ENCODE data around the gene CHN2. TPM values are rescaled to one million over a fixed set of nuclear protein-coding genes. Genes with fewer than 3 reads are reported as not detected.
A peak's percentile ranks its signal among the peaks of the same experiment; 100 is the strongest.

CHN2 gene
- total RNA-seq, 1 donor from 2014 or later = 36.1 TPM

DNA sequence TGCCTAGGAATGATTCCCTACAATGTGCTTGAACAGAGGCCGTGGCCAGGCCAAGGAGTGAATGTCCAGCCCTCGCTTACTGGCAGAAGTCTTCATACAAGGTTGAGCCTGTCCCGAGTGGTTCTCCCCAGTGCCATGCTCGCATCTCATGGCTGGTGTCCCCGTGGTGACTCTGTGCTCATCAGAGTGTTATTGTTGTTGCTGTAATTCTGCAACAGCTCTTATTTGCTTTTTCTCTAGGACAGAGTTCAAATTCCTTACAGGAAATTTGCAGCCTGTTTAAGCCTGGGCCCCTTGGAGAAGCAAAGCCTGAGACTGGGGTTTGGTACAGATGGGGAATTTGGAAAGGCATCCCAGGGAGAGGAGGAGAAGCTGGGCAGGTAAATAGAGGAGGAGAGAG lies 211.3 kb downstream of the CHN2 start:
- H3K36me3 ChIP-seq = peaks cover 6% of the 10 kb centered on the region
- no peak for DNase-seq
- H3K4me1 ChIP-seq = no peaks in the 10 kb centered on the region
- intact Hi-C loops (cut with micrococcal nuclease) = loop anchor here (5.0 to 10.0 kb wide), 2 partner anchors 221 to 484 kb away; no protein-coding TSS in a partner anchor
- no peaks in the 10 kb centered on the region for H3K27me3 ChIP-seq (ENCODE audit: low read depth)
- H3K9me3 ChIP-seq (replicated peaks) = no peaks in the 10 kb centered on the region
- no peak overlapping the region for H3K4me3 ChIP-seq
- H3K27ac ChIP-seq (replicated peaks) = no peak overlapping the region
- TF ChIP-seq, protein P1, sequence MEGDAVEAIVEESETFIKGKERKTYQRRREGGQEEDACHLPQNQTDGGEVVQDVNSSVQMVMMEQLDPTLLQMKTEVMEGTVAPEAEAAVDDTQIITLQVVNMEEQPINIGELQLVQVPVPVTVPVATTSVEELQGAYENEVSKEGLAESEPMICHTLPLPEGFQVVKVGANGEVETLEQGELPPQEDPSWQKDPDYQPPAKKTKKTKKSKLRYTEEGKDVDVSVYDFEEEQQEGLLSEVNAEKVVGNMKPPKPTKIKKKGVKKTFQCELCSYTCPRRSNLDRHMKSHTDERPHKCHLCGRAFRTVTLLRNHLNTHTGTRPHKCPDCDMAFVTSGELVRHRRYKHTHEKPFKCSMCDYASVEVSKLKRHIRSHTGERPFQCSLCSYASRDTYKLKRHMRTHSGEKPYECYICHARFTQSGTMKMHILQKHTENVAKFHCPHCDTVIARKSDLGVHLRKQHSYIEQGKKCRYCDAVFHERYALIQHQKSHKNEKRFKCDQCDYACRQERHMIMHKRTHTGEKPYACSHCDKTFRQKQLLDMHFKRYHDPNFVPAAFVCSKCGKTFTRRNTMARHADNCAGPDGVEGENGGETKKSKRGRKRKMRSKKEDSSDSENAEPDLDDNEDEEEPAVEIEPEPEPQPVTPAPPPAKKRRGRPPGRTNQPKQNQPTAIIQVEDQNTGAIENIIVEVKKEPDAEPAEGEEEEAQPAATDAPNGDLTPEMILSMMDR (IDR thresholded peaks at IDR 0.05; ENCODE audit: borderline replicate concordance) = no peak

DNA sequence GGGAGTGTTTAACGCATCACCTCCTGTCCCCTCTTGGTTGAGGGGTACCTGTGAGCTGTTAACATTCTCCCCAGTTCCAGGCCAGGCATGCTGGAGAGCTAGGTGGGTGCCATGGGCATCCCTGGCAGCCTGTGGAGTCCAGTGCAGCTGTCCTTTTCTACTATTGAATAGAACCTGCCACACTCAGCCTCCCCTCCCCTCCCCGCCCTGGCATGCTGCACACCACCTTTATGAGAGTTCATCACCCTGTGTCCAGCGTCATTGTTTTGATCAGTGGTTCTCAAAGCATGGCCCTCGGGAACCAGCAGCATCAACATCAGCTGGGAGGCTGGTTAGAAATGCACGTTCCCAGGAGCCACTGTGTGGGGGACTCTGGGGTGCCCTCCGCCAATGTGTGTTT lies 211.8 kb downstream of the CHN2 start:
- TF ChIP-seq, protein P1 (IDR thresholded peaks at IDR 0.05; ENCODE audit: borderline replicate concordance) = no peak
- no peaks in the 10 kb centered on the region for H3K4me1 ChIP-seq
- intact Hi-C loops (cut with micrococcal nuclease) = loop anchor here (5.0 to 10.0 kb wide), 2 partner anchors 222 to 484 kb away; no protein-coding TSS in a partner anchor
- H3K9me3 ChIP-seq (replicated peaks) = no peaks in the 10 kb centered on the region
- DNase-seq = no peak
- no peaks in the 10 kb centered on the region for H3K27me3 ChIP-seq (ENCODE audit: low read depth)
- H3K27ac ChIP-seq (replicated peaks) = no peak overlapping the region
- H3K4me3 ChIP-seq = no peak overlapping the region
- H3K36me3 ChIP-seq = peaks cover 1% of the 10 kb centered on the region

DNA sequence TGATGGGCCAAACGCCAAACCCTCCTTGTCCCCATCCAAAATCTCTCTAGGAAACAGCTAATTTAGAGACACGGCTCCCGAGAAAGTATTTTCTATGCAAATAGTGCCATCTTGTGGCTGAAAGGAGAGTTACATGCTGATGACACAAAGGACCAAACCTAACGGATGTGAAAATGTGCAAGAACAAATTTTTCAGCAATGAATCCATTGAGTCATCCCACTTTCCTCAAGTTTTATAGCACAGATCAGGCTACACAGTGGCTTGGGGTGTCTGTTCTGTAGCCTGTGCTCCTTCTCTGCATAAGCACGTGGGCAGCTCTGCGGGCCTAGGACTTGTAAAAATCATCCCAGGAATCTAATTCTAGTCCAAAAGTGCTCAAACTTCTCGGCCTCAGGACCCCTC lies 214.3 kb downstream of the CHN2 start:
- no peaks in the 10 kb centered on the region for H3K27me3 ChIP-seq (ENCODE audit: low read depth)
- no peaks in the 10 kb centered on the region for H3K4me1 ChIP-seq
- no peak overlapping the region for H3K27ac ChIP-seq (replicated peaks)
- DNase-seq = no peak
- intact Hi-C loops (cut with micrococcal nuclease) = loop anchor here (5.0 to 10.0 kb wide), 2 partner anchors 224 to 487 kb away; no protein-coding TSS in a partner anchor
- no peaks in the 10 kb centered on the region for H3K9me3 ChIP-seq (replicated peaks)
- H3K4me3 ChIP-seq = no peak overlapping the region
- H3K36me3 ChIP-seq = no peaks in the 10 kb centered on the region
- TF ChIP-seq, protein P1 (IDR thresholded peaks at IDR 0.05; ENCODE audit: borderline replicate concordance) = peak; percentile 88

DNA sequence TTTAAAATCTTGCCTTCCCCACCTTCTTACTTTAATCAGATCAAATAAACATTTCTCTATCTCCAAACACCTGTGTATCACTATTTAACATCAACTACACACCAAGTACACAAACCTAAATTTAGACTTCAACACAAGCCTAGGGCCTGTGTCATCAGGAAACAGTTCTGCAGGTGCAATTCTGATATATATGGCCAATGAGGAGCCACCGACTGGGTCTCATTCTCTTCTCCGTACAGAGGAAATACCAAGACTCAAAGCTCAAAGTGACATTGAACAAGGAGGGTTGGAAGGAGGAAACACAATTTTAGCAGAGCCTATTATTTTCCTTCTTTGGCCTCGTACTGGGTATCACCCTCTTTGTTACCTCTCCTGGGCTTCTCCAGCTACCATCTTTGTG lies 216.4 kb downstream of the CHN2 start:
- no peak for DNase-seq
- Histone ChIP-seq H3K4me1 (no peaks in the 10 kb centered on the region), H3K4me3 (no peak overlapping the region), H3K36me3 (no peaks in the 10 kb centered on the region), H3K27ac (replicated peaks) (no peak overlapping the region), H3K27me3 (ENCODE audit: low read depth) (no peaks in the 10 kb centered on the region), H3K9me3 (replicated peaks) (no peaks in the 10 kb centered on the region)
- intact Hi-C loops (cut with micrococcal nuclease) = no loop called here
- TF ChIP-seq, protein P1 (IDR thresholded peaks at IDR 0.05; ENCODE audit: borderline replicate concordance) = no peak

DNA sequence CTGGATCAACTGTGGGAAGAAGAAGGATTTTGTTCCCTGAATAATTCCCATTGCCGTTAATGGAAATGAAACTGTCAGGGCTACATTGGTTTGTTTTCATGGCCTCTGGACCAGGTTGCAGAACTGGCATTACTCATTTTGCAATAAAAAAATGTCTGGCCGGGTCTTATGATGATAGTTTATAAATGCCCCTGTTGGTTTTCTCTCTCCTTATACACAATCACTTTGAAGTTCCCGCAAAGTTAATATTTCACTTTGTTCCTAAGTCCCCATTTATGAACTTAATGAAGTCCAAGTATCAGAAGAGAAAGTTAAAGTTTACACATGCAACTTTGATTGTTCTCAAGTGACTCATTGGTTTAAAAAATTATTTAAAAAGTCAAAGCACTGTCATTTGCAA lies 218.3 kb downstream of the CHN2 start:
- TF ChIP-seq, protein P1 (IDR thresholded peaks at IDR 0.05; ENCODE audit: borderline replicate concordance) = no peak
- no peak overlapping the region for H3K27ac ChIP-seq (replicated peaks)
- intact Hi-C loops (cut with micrococcal nuclease) = no loop called here
- no peaks in the 10 kb centered on the region for H3K4me1 ChIP-seq
- no peaks in the 10 kb centered on the region for H3K27me3 ChIP-seq (ENCODE audit: low read depth)
- H3K4me3 ChIP-seq = no peak overlapping the region
- DNase-seq = no peak
- no peaks in the 10 kb centered on the region for H3K36me3 ChIP-seq
- H3K9me3 ChIP-seq (replicated peaks) = no peaks in the 10 kb centered on the region
